ENCODE data around the gene HSD17B3. TPM values are rescaled to one million over a fixed set of nuclear protein-coding genes. Genes with fewer than 3 reads are reported as not detected.

Gene HSD17B3
- total and polyA plus RNA-seq, 10 of the 15 experiments (the other 5 are each of a cell fraction or from before 2014, with no cell fraction given) = not detected

DNA sequence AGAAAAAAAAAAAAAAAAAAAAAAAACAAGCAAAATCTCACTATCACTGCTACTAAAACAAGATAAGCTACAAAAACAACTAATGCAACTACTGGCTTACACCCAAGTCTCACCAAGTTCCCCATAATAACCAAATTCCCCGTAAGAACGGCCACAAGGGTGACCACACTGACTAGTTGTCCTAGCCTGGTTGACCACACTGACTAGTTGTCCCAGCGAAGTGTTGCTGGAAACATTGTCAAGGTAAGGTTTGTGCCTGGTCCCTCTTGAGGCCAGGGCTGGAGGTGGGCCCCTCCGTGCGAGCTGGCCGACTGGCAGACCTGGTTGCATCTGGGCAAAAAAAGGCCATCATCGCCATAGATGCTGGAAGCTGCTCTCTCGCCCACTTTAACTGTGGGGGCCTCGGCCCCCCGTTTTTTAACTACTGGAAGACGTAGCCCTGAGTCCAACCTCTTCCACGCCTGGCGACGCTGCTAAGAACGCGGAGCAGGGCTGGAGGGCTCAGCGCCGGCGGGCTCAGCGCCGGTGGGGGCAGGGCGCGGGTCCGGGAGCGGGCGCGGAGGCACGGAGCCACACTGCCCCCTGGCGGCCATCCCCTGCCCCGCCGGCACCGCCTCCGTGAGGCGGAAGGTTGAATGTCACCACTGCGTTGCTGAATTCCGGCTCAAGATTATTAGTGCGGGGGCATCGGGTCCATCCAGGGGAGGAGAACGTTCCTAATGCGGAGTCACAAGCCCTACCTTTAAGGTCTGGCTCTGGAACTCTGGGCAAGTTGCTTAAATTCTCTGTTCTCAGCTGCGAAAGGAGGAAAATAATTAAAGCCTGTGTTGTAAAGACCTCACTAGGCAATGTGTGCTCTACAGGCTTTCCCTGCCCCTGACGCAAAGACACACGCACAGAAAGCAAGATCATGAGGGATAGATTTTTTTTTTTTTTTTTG is 84.0 kb downstream of the HSD17B3 start:
- SMC1A ChIA-PET (ENCODE audit: uncharacterized antibody, unreplicated experiment) = interaction anchor here (0.5 to 1.7 kb wide), 11 partner anchors 20 to 995 kb away, joined by 3 to 6 read pairs (median 3); no protein-coding TSS in a partner anchor
- in situ Hi-C loops (cut with MboI) = loop anchor here (25.0 kb wide), 1 partner anchor 1531 kb away; no protein-coding TSS in a partner anchor
- CTCF ChIA-PET = interaction anchor here (0.7 to 1.9 kb wide), 15 partner anchors 9 to 1537 kb away, joined by 3 to 8 read pairs (median 3); no protein-coding TSS in a partner anchor
- TF ChIP-seq ATF7 (IDR thresholded peaks at IDR 0.05; ENCODE audit: low read depth) (no peak), SMC3 (IDR thresholded peaks at IDR 0.05; ENCODE audit: borderline replicate concordance, low read length) (peak; percentile 82), POU2F2 (IDR thresholded peaks at IDR 0.05; ENCODE audit: borderline replicate concordance, low read depth, low read length) (0 out of 3 replicates have a peak, but pooled peaks have one; percentile 22), RAD21 (IDR thresholded peaks at IDR 0.05; ENCODE audit: insufficient read depth, low read depth, low read length) (peak; percentile 66), YY1 (IDR thresholded peaks at IDR 0.05; ENCODE audit: low read depth, low read length) (peak; percentile 61), HDGF (IDR thresholded peaks at IDR 0.05) (no peak), CBX5 (IDR thresholded peaks at IDR 0.05; ENCODE audit: low read depth) (0 out of 2 replicates have a peak, but pooled peaks have one; percentile 37), EED (IDR thresholded peaks at IDR 0.05; ENCODE audit: low read depth) (0 out of 2 replicates have a peak, but pooled peaks have one; percentile 13), IKZF1 (conservative IDR thresholded peaks at IDR 0.05) (peak; percentile 41; the same call in 1 of the 2 replicates), STAT1 (conservative IDR thresholded peaks at IDR 0.05) (no peak), ZBED1 (IDR thresholded peaks at IDR 0.05; ENCODE audit: borderline replicate concordance) (no peak), RFX5 (IDR thresholded peaks at IDR 0.05; ENCODE audit: low read depth, low read length) (no peak), RCOR1 (conservative IDR thresholded peaks at IDR 0.05; ENCODE audit: low read depth, low read length) (no peak), TCF7 (IDR thresholded peaks at IDR 0.05; ENCODE audit: borderline replicate concordance) (no peak), GATAD2B (conservative IDR thresholded peaks at IDR 0.05; ENCODE audit: low read depth) (0 out of 2 replicates have a peak, but pooled peaks have one; percentile 28)
- TF ChIP-seq, protein P1, sequence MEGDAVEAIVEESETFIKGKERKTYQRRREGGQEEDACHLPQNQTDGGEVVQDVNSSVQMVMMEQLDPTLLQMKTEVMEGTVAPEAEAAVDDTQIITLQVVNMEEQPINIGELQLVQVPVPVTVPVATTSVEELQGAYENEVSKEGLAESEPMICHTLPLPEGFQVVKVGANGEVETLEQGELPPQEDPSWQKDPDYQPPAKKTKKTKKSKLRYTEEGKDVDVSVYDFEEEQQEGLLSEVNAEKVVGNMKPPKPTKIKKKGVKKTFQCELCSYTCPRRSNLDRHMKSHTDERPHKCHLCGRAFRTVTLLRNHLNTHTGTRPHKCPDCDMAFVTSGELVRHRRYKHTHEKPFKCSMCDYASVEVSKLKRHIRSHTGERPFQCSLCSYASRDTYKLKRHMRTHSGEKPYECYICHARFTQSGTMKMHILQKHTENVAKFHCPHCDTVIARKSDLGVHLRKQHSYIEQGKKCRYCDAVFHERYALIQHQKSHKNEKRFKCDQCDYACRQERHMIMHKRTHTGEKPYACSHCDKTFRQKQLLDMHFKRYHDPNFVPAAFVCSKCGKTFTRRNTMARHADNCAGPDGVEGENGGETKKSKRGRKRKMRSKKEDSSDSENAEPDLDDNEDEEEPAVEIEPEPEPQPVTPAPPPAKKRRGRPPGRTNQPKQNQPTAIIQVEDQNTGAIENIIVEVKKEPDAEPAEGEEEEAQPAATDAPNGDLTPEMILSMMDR (IDR thresholded peaks at IDR 0.05 in 2 of 3, conservative IDR thresholded peaks at IDR 0.05 in 1 of 3; ENCODE audit: control insufficient read depth in 2 of 3, extremely low read depth in 1 of 3, insufficient read depth in 1 of 3, low read depth in 3 of 3, low read length in 3 of 3) = peak; percentile 92 to 97 (median 93)
- TF ChIP-seq, protein P2, sequence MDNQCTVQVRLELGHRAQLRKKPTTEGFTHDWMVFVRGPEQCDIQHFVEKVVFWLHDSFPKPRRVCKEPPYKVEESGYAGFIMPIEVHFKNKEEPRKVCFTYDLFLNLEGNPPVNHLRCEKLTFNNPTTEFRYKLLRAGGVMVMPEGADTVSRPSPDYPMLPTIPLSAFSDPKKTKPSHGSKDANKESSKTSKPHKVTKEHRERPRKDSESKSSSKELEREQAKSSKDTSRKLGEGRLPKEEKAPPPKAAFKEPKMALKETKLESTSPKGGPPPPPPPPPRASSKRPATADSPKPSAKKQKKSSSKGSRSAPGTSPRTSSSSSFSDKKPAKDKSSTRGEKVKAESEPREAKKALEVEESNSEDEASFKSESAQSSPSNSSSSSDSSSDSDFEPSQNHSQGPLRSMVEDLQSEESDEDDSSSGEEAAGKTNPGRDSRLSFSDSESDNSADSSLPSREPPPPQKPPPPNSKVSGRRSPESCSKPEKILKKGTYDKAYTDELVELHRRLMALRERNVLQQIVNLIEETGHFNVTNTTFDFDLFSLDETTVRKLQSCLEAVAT (IDR thresholded peaks at IDR 0.05) = no peak
- TF ChIP-seq, protein P3, sequence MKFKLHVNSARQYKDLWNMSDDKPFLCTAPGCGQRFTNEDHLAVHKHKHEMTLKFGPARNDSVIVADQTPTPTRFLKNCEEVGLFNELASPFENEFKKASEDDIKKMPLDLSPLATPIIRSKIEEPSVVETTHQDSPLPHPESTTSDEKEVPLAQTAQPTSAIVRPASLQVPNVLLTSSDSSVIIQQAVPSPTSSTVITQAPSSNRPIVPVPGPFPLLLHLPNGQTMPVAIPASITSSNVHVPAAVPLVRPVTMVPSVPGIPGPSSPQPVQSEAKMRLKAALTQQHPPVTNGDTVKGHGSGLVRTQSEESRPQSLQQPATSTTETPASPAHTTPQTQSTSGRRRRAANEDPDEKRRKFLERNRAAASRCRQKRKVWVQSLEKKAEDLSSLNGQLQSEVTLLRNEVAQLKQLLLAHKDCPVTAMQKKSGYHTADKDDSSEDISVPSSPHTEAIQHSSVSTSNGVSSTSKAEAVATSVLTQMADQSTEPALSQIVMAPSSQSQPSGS (IDR thresholded peaks at IDR 0.05; ENCODE audit: low read length) = no peak

More for the DNA sequence above, 84.0 kb downstream of the HSD17B3 start:
- BruUV-seq (replicated peaks) = no TSS peak
- Histone ChIP-seq H3K9me3 (replicated peaks; ENCODE audit: control insufficient read depth, insufficient read depth, low read length) (no peaks in the 10 kb centered on the region; the same call in 2 of the 3 replicates), H3K27me3 (replicated peaks in 1 of 2; ENCODE audit: control insufficient read depth in 2 of 2, insufficient read depth in 2 of 2, low read length in 1 of 2) (peaks cover 0 to 2% of the 10 kb centered on the region in 2 experiments; a peak in 1 of 4 replicates), H2AFZ (ENCODE audit: control insufficient read depth, low read depth, low read length) (peak overlapping the region; percentile 65), H4K20me1 (ENCODE audit: control insufficient read depth, insufficient read depth) (no peaks in the 10 kb centered on the region), H3K79me2 (ENCODE audit: control insufficient read depth, insufficient read depth, low read length) (no peaks in the 10 kb centered on the region), H3K4me2 (ENCODE audit: control insufficient read depth, insufficient read depth) (peak overlapping the region; percentile 91), H3K36me3 (ENCODE audit: control insufficient read depth in 2 of 2, insufficient read depth in 2 of 2, low read length in 1 of 2) (no peaks in the 10 kb centered on the region), H3K27ac (ENCODE audit: control insufficient read depth, insufficient read depth) (no peak overlapping the region), H3K4me3 (no peak overlapping the region), H3K4me1 (ENCODE audit: control insufficient read depth, insufficient read depth, low read length) (peaks cover 6% of the 10 kb centered on the region), H3K9ac (ENCODE audit: control insufficient read depth, insufficient read depth, low read length) (no peak overlapping the region; the same call in 1 of the 2 replicates)
- 2% methylated on average over 42 of the region's 43 CpGs for WGBS (ENCODE audit: insufficient coverage, insufficient replicate concordance, low lambda C conversion rate, missing lambda C conversion rate)
- FAIRE-seq = peak; percentile 88
- ATAC-seq = peak; percentile 98
- no peak for DNase-seq (ENCODE audit: low read depth, low spot score)
- ChIA-PET RAD21 (ENCODE audit: unreplicated experiment) (interaction anchor here (0.6 to 2.1 kb wide), 7 partner anchors 68 to 876 kb away, joined by 3 to 15 read pairs (median 4); no protein-coding TSS in a partner anchor), POLR2A (interaction anchor here (0.6 kb wide), 2 partner anchors 88 to 637 kb away, joined by 3 to 5 read pairs; no protein-coding TSS in a partner anchor)
- intact Hi-C loops (cut with micrococcal nuclease; ENCODE audit: unreplicated experiment) = loop anchor here (5.0 to 10.0 kb wide), 6 partner anchors 81 to 1533 kb away; no protein-coding TSS in a partner anchor
